IMR-90 (cell line): ENCODE results near the gene SSH2. TPM values are rescaled to one million over a fixed set of nuclear protein-coding genes. Genes with fewer than 3 reads are reported as not detected.

Source experiments
- ATAC-seq: fragments of 200-7000 bp; cut with Tn5 transposase; 2 replicates; pipeline ENCODE4 v1.9.1; 2020; ENCODE audit warnings: low read depth, mild to moderate bottlenecking, moderate library complexity
- BruUV-seq: library from RNA; stranded (reverse); fragments of 400-500 nt; replicated peaks from 2 replicates; lab custom pipeline; 2021; lab: Mats Ljungman, UMichigan
- CTCF ChIA-PET: fragments of 300-600 bp; formaldehyde crosslinking; extraction: SDS; loops from one replicate; lab custom pipeline; 2021; ENCODE audit warnings: antibody characterized with exemption; lab: Yijun Ruan, JAX
- POLR2A ChIA-PET: fragments of 300-600 bp; sonication (Branson Sonifier 250); formaldehyde crosslinking; loops from one replicate; lab custom pipeline; 2022; ENCODE audit warnings: antibody characterized with exemption; ENCODE audit not compliant: unreplicated experiment; lab: Charles Lee
- DNase-seq: peaks from one replicate; pipeline ENCODE4 v3.0.0; 2013
- H2AFZ ChIP-seq: replicated peaks from 2 replicates; pipeline ENCODE3; 2013; ENCODE audit warnings: low read length, mild to moderate bottlenecking; ENCODE audit not compliant: poor library complexity
- H2AK5ac ChIP-seq: 2 replicates; pipeline ENCODE4 v1.6.1; 2013; ENCODE audit warnings: low read depth, low read length, inconsistent platforms
- H2AK9ac ChIP-seq: replicated peaks from 2 replicates; pipeline ENCODE3; 2013; ENCODE audit warnings: mild to moderate bottlenecking, low read depth, low read length, moderate library complexity; ENCODE audit not compliant: poor library complexity
- H2BK120ac ChIP-seq: 2 replicates; pipeline ENCODE4 v1.6.1; 2013; ENCODE audit warnings: low read depth, low read length, inconsistent platforms
- H2BK15ac ChIP-seq: 3 replicates; pipeline ENCODE4 v1.6.1; 2013; ENCODE audit warnings: low read depth, low read length, inconsistent platforms
- H2BK20ac ChIP-seq: 2 replicates; pipeline ENCODE4 v1.6.1; 2013; ENCODE audit warnings: low read depth, mild to moderate bottlenecking, inconsistent platforms, low read length, moderate library complexity
- H2BK5ac ChIP-seq: 2 replicates; pipeline ENCODE4 v1.6.1; 2013; ENCODE audit warnings: mild to moderate bottlenecking, low read depth, low read length, inconsistent platforms; ENCODE audit not compliant: poor library complexity, severe bottlenecking
- H3K14ac ChIP-seq: replicated peaks from 2 replicates; pipeline ENCODE4 v1.6.1; 2013; ENCODE audit warnings: low read depth, low read length, inconsistent platforms
- H3K18ac ChIP-seq: 2 replicates; pipeline ENCODE4 v1.6.1; 2013; ENCODE audit warnings: low read depth, low read length, control low read depth
- H3K23ac ChIP-seq: 2 replicates; pipeline ENCODE4 v1.6.1; 2013; ENCODE audit warnings: low read depth, low read length, inconsistent platforms
- H3K27ac ChIP-seq: 2 replicates; pipeline ENCODE4 v1.5.1; 2013; ENCODE audit warnings: mild to moderate bottlenecking, control low read depth, low read length; ENCODE audit not compliant: insufficient read depth
- H3K27me3 ChIP-seq: 2 replicates; pipeline ENCODE4 v1.6.1; 2013; ENCODE audit warnings: low read length; ENCODE audit not compliant: control insufficient read depth, insufficient read depth
- H3K36me3 ChIP-seq: 2 replicates; pipeline ENCODE4 v1.6.1; 2013; ENCODE audit warnings: low read length, mixed read lengths; ENCODE audit not compliant: control insufficient read depth, insufficient read depth
- H3K4ac ChIP-seq: 2 replicates; pipeline ENCODE4 v1.6.1; 2013; ENCODE audit warnings: low read depth, low read length, inconsistent platforms
- H3K4me1 ChIP-seq: 2 replicates; pipeline ENCODE4 v1.6.1; 2013; ENCODE audit warnings: low read length, mixed read lengths; ENCODE audit not compliant: control insufficient read depth, insufficient read depth
- H3K4me2 ChIP-seq: 2 replicates; pipeline ENCODE4 v1.6.1; 2013; ENCODE audit warnings: low read depth, mild to moderate bottlenecking, control low read depth, low read length, moderate library complexity
- H3K4me3 ChIP-seq: 2 replicates; pipeline ENCODE4 v1.5.1; 2013; ENCODE audit warnings: low read depth, mild to moderate bottlenecking, control low read depth, low read length, moderate library complexity; ENCODE audit not compliant: insufficient read depth
- H3K56ac ChIP-seq: 2 replicates; pipeline ENCODE4 v1.6.1; 2013; ENCODE audit warnings: low read length, inconsistent platforms; ENCODE audit not compliant: insufficient read depth; ENCODE audit errors: extremely low read depth
- H3K79me1 ChIP-seq, 2 experiments: 2 replicates each; pipeline ENCODE4 v1.6.1; 2013; ENCODE audit warnings: low read length in 2 of 2, inconsistent platforms in 1 of 2, low read depth in 1 of 2
- H3K9ac ChIP-seq: 2 replicates; pipeline ENCODE4 v1.6.1; 2013; ENCODE audit warnings: low read depth, low read length, control low read depth
- H3K9me1 ChIP-seq: 2 replicates; pipeline ENCODE4 v1.6.1; 2013; ENCODE audit warnings: low read length, inconsistent platforms; ENCODE audit not compliant: insufficient read depth
- H3K9me3 ChIP-seq: 2 replicates; pipeline ENCODE4 v1.6.1; 2013; ENCODE audit warnings: low read length; ENCODE audit not compliant: control insufficient read depth, insufficient read depth
- H4K20me1 ChIP-seq: 2 replicates; pipeline ENCODE4 v1.6.1; 2013; ENCODE audit warnings: low read length, inconsistent platforms; ENCODE audit not compliant: insufficient read depth
- H4K5ac ChIP-seq: 2 replicates; pipeline ENCODE4 v1.6.1; 2013; ENCODE audit warnings: mild to moderate bottlenecking, low read depth, low read length, control low read depth
- H4K8ac ChIP-seq, 2 experiments: 2 replicates each; pipeline ENCODE4 v1.6.1; 2013; ENCODE audit warnings: low read depth in 2 of 2, low read length in 2 of 2, control low read depth in 1 of 2, inconsistent platforms in 1 of 2
- H4K91ac ChIP-seq: 2 replicates; pipeline ENCODE4 v1.6.1; 2013; ENCODE audit warnings: low read depth, low read length, inconsistent platforms; ENCODE audit not compliant: insufficient read depth
- FOS ChIP-seq: fragments of 150-350 bp; IDR thresholded peaks from 2 replicates; pipeline ENCODE4 v1.6.1; 2016; ENCODE audit warnings: low read depth, low read length
- MAFK ChIP-seq: IDR thresholded peaks from 2 replicates; pipeline ENCODE4 v1.6.1; 2012; ENCODE audit warnings: low read depth, low read length, improper control_type of control experiment
- MXI1 ChIP-seq: IDR thresholded peaks from 2 replicates; pipeline ENCODE4 v1.6.1; 2012; ENCODE audit warnings: low read depth, mild to moderate bottlenecking, low read length, moderate library complexity, borderline replicate concordance
- RFX5 ChIP-seq: IDR thresholded peaks from 2 replicates; pipeline ENCODE4 v1.8.0; 2012; ENCODE audit warnings: low read depth, mild to moderate bottlenecking, low read length, moderate library complexity
- SMC3 ChIP-seq: fragments of 150-350 bp; IDR thresholded peaks from 2 replicates; pipeline ENCODE4 v1.6.1; 2016; ENCODE audit warnings: low read depth, mild to moderate bottlenecking, antibody characterized with exemption, low read length, moderate library complexity
- USF2 ChIP-seq: fragments of 150-350 bp; IDR thresholded peaks from 2 replicates; pipeline ENCODE4 v1.6.1; 2017; ENCODE audit warnings: mild to moderate bottlenecking, antibody characterized with exemption, low read length, low read depth
- WGBS, 2 experiments: methylation state at CpG; one replicate each; pipeline versions ENCODE4 v1.1.5 to v1.1.7; 2013; ENCODE audit warnings: missing lambda C conversion rate in 2 of 2; ENCODE audit not compliant: insufficient read length in 1 of 2; ENCODE audit errors: extremely low coverage in 2 of 2; 5-methylcytosine and 5-hydroxymethylcytosine counted together
- dilution Hi-C: fragments of 300-500 bp; cut with HindIII; formaldehyde crosslinking; loops from one replicate; pipeline ENCODE4 v1.14.3; 2018; ENCODE audit warnings: low sequenced_read_pairs; ENCODE audit not compliant: unreplicated experiment
- in situ Hi-C: fragments of 300-500 bp; cut with MboI; formaldehyde crosslinking; loops from 3 replicates; pipeline ENCODE4 v1.14.3; 2019; ENCODE audit warnings: low sequenced_read_pairs, inconsistent platforms, mixed read lengths
- intact Hi-C: fragments of 100-400 bp; cut with micrococcal nuclease; formaldehyde crosslinking; loops from 2 replicates; pipeline ENCODE4 v1.10.0; 2022
- polyA plus RNA-seq, 3 experiments: library from polyadenylated mRNA; depleted of rRNA; stranded (reverse); fragments of >200 nt; gene quantifications; 2 replicates each; pipeline ENCODE4 v1.2.3, GENCODE V29; 2012; ENCODE audit warnings: low replicate concordance in 1 of 3
- total RNA-seq: library from RNA; depleted of rRNA; stranded (reverse); fragments of >200 nt; gene quantifications from 2 replicates; pipeline ENCODE4 v1.2.3, GENCODE V29; 2012

SSH2 gene
- total and polyA plus RNA-seq, 2 of the 4 experiments (the other 2 are of a cell fraction) = 9.3 TPM

- dilution Hi-C loops = no loop called here
- H3K4me3 ChIP-seq = peak overlapping the region; percentile 66
- ChIA-PET CTCF (no interaction called here), POLR2A (no interaction called here)
- DNase-seq (no peak), ATAC-seq (no peak)
- H2BK20ac ChIP-seq = no peak overlapping the region
- in situ Hi-C loops = no loop called here
- peak overlapping the region; percentile 62 for H3K4me2 ChIP-seq
- 58% methylated on average over 4 of the region's 8 CpGs; no CpG with 5 or more reads in 1 of the 2 experiments for WGBS, 2 experiments
- peak overlapping the region; percentile 96 for H2AFZ ChIP-seq
- H4K5ac ChIP-seq = no peak overlapping the region; the same call in 1 of the 2 replicates
- peaks cover 15% of the 10 kb centered on the region for H3K4me1 ChIP-seq
- peak overlapping the region; percentile 40; the same call in 1 of the 2 replicates for H3K9ac ChIP-seq
- no peak overlapping the region for H2BK120ac ChIP-seq
- H2AK9ac ChIP-seq = peak overlapping the region; percentile 71
- no peak overlapping the region for H3K27ac ChIP-seq
- no peak overlapping the region for H3K23ac ChIP-seq
- H2AK5ac ChIP-seq = peak overlapping the region; percentile 70; the same call in 1 of the 2 replicates
- no peak overlapping the region for H3K18ac ChIP-seq
- H3K79me1 ChIP-seq = peaks cover 0 to 22% of the 10 kb centered on the region in 2 experiments; a peak in 1 of 4 replicates
- peaks cover 9% of the 10 kb centered on the region; the same call in 1 of the 2 replicates for H4K20me1 ChIP-seq
- H3K36me3 ChIP-seq = peaks cover 2% of the 10 kb centered on the region; the same call in 1 of the 2 replicates
- H3K27me3 ChIP-seq = no peaks in the 10 kb centered on the region; the same call in 1 of the 2 replicates
- BruUV-seq = no TSS peak
- no peaks in the 10 kb centered on the region for H3K9me3 ChIP-seq
- H4K91ac ChIP-seq = no peak overlapping the region
- peak overlapping the region; percentile 14; the same call in 1 of the 2 replicates for H3K14ac ChIP-seq
- TF ChIP-seq RFX5 (no peak), FOS (no peak), MXI1 (no peak), USF2 (no peak), SMC3 (no peak), MAFK (no peak)
- no peak overlapping the region for H3K56ac ChIP-seq
- intact Hi-C loops = no loop called here
- no peak overlapping the region for H4K8ac ChIP-seq
- peak overlapping the region; percentile 5; the same call in 1 of the 2 replicates for H3K4ac ChIP-seq
- no peak overlapping the region for H2BK5ac ChIP-seq
- H3K9me1 ChIP-seq = peaks cover 22% of the 10 kb centered on the region
- H2BK15ac ChIP-seq = no peak overlapping the region
These were observed 308.3 kb downstream of the SSH2 start for GRCh38 chr17:29621751-29622194.
